DMS79 (cell line): Measurements from ENCODE around the gene RYR1.
"Not testable (repeated sequence)": the region's sequence is repeated elsewhere in the genome, so short reads cannot be mapped to it uniquely, and the experiment has no call there.

Experiments used
- DNase-seq: peaks from one replicate; lab custom pipeline; 2025; lab: John Stamatoyannopoulos, UW

Gene RYR1

DNA sequence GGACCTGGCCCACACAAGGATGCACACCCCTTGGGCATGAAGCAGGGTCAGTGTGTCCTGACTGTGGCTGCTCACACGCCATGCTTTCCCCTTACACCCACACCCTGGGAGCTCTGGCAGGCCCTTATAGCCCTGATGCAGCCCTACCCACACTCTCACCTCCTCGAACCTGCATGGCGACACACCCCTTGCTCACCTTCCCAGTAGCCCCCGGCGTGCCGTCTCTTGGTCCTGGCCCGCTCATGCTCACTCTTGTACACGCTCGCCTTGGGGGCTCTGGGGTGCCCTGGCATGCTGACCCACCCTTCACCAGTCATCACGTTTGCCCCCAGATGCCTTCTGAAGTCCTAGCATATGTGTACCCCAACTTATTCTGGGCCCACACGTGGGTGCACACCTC is 128.2 kb downstream of the RYR1 start:
- DNase-seq, result no peak

- no peak for DNase-seq
These were observed 128.6 kb downstream of the RYR1 start for GRCh38 chr19:38562096-38562495.

DNA sequence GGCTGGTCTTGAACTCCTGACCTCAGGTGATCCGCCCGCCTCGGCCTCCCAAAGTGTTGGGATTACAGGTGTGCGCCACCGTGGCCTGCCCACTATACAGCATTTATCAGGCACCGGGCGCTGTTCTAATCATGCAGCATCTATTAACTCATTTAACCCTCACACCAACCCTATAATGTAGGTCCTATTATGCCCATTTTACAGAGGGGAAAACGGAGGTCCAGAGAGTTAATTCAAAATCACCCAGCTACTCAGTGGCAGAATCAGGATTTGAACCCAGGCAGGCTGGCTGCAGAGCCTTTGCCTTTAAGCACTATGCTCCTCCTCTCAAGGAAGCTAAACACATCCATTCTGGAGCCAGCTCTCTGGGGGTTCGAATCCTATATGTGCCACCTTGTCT is 130.0 kb downstream of the RYR1 start:
- no peak for DNase-seq

DNA sequence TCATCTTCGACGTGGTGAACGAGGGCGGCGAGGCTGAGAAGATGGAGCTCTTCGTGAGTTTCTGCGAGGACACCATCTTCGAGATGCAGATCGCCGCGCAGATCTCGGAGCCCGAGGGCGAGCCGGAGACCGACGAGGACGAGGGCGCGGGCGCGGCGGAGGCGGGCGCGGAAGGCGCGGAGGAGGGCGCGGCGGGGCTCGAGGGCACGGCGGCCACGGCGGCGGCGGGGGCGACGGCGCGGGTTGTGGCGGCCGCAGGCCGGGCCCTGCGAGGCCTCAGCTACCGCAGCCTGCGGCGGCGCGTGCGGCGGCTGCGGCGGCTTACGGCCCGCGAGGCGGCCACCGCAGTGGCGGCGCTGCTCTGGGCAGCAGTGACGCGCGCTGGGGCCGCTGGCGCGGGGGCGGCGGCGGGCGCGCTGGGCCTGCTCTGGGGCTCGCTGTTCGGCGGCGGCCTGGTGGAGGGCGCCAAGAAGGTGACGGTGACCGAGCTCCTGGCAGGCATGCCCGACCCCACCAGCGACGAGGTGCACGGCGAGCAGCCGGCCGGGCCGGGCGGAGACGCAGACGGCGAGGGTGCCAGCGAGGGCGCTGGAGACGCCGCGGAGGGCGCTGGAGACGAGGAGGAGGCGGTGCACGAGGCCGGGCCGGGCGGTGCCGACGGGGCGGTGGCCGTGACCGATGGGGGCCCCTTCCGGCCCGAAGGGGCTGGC is 131.6 kb downstream of the RYR1 start:
- DNase-seq, result no peak

GRCh38 chr19:38565691-38566105 is 132.2 kb downstream of the RYR1 start:
- DNase-seq, result no peak

DNA sequence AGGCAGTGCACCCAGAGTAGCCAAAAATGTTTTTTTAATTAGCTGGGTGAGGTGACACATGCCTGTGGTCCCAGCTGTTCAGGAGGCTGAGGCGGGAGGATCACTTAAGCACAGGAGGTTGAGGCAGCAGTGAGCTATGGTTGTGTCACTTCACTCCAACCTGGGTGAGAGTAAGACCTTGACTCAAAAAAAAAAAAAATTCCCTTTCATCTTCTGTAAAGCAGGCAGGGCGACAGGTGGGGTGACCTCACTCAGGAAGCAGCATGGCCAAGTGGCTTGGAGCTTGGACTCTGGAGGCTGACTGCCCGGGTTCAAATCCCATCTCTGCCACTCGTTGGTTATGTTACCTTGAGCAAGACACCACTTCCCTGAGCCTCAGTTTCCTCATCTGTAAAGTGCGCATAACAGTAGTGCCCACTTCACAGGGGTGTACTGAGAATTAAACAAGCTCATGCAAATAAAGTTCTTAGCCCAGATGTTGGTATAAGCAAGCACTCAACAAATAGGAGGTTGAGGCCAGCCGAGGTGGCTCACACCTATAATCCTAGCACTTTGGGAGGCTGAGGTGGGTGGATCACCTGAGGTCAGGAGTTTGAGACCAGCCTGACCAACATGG is 136.0 kb downstream of the RYR1 start:
- no peak for DNase-seq

- no peak for DNase-seq
These were observed 138.2 kb downstream of the RYR1 start for GRCh38 chr19:38571682-38572081.

DNA sequence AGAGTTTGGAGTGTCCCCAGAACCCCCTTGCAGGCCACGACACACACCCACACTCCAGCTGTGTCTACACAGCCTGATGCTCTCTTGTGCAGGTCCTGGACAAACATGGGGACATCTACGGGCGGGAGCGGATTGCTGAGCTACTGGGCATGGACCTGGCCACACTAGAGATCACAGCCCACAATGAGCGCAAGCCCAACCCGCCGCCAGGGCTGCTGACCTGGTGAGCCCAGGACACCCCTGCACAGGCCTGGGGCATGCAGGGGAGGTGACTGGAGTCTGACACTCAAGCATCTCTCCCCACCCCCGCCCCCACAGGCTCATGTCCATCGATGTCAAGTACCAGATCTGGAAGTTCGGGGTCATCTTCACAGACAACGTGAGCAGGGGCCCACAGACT is 144.3 kb downstream of the RYR1 start:
- no peak for DNase-seq

- DNase-seq, result peak; percentile 23
These were observed 145.8 kb downstream of the RYR1 start for GRCh38 chr19:38579304-38579703.

GRCh38 chr19:38580080-38580479 is 146.6 kb downstream of the RYR1 start:
- DNase-seq, result no peak

- DNase-seq, result no peak
These were observed 149.9 kb downstream of the RYR1 start for GRCh38 chr19:38583219-38583984.

GRCh38 chr19:38583985-38584305 is 150.5 kb downstream of the RYR1 start:
- DNase-seq, result no peak

GRCh38 chr19:38587562-38587961 is 154.1 kb downstream of the RYR1 start:
- DNase-seq, result no peak

DNA sequence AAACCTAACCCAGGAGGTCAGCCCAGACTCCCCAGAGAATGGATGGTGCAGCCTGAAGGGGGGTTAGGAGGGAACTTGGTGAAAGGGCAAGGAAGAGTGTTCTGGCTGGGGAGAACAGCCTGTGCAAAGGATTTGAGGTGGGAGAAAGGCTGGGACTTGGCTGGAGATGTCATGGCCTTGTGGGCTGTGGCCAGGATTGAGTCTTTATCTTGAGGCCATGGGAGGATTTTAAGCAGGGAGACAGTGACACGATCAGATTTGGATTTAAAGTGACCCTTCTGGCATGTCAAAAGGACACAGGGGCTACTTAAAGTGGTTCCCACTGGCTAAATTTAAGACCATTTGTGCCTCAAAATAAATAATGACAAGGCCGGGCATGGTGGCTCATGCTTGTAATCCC is 154.6 kb downstream of the RYR1 start:
- DNase-seq, result no peak

- no peak for DNase-seq
These were observed 159.4 kb downstream of the RYR1 start for GRCh38 chr19:38592940-38593339.

DNA sequence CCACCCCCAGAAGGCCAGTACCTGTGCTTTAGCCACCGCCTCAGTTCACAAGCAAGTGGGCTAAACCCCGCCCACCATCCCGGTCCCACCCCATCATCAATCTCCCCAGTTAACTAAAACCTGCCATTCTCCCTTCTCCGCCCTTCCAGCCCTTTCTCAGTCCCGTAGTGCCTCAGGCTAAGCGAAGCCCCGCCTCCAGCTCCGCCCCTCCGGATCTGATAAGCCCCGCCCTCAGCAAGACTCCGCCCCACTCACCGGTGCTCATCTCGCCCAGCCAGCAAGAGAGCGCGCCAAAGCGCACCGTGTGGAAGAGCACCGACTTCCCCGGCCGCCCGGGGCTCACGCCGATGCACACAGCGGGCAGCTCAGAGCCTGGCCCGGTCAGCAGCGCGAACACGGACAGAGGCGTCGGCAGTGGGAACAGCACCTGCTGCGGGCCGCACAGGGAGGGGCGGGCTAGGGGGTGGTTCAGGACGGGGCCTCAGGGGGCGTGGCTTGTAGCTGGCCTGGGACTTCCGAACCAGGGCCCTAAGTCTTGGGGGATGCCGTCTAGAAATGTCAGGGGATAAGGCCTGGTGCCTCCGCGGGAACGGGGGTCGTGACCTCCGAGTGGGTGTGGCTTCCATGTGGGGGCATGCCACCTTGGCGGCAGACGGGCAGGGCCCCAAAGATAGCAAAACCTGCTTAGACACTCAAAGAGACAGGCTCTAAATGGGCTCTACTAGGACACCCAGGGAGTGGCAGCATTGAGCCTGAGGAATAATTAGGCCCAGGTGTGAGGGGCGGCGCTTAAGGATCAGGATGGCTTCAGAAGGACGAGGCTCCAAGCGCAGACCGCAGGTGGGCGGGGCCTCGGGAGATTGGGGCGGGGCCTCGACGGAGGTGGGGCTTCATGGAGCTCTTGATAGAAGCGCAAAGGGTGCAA is 162.8 kb downstream of the RYR1 start:
- no peak for DNase-seq

- no peak for DNase-seq
These were observed 163.6 kb downstream of the RYR1 start for GRCh38 chr19:38597075-38597474.

- no peak for DNase-seq
These were observed 166.2 kb downstream of the RYR1 start for GRCh38 chr19:38599722-38600121.

DNA sequence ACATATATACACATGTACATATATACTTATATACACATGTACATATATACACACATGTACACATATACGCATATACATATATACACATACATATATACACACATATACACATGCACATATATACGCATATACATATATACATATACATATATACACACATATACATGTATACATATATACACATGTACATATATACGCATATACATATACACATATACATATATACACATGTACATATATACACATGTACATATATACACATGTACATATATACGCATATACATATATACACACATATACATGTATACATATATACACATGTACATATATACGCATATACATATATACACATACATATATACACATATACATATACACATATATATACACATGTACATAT is 169.4 kb downstream of the RYR1 start:
- DNase-seq, result not testable (repeated sequence)

GRCh38 chr19:38606131-38606530 is 172.6 kb downstream of the RYR1 start:
- DNase-seq, result no peak

DNA sequence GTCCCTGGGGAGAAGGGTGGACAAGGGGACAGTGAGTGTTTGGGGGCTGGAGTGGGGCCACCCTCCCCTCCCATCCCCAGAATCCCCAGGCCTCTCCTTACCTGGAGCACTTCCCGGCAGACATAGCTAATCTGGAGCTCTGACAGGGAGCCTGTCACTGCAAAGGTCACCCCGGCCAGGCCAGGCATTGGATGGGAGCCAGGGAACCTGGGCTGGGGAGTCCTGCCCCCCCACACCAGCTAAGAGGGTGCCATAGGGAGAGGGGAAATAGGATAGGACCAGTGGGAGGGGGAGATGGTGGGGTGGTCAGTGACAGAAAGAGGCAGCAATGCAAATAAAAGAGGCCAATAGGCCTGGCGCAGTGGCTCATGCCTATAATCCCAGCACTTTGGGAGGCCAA is 180.8 kb downstream of the RYR1 start:
- DNase-seq, result no peak

DNA sequence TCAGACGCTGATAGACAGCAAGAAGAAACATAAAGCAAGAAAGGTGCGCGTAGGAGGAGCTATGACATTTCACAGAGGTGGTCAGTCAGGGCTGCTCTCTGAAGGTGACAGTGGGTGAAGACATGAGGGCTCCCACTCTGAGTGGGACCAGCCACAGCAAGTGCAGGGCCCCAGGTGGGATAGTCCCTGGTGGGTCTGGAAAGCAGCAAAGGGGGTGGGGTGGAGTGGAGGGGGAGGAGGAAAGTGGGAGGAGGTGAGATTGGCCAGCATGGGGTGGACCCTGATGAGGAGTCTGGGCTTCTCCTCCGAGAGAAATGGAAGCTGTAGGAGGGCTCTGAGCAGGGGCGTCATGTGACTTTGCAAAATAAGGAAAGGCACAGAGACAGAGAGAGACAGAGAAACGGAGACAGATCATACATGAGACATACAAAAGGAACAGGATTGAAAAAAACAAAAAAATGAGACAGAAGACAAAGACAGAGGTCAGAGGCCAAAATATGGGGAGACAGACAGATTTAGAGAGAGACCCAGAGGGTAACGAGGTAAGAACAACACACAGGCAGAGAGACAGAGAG is 181.6 kb downstream of the RYR1 start:
- DNase-seq, result no peak
